ENCODE measurements around the gene CEACAM8. TPM values are rescaled to one million over a fixed set of nuclear protein-coding genes. Genes with fewer than 3 reads are reported as not detected.
A peak's percentile ranks its signal among the peaks of the same experiment; 100 is the strongest.
"Not testable (repeated sequence)": the region's sequence is repeated elsewhere in the genome, so short reads cannot be mapped to it uniquely, and the experiment has no call there.

CEACAM8 gene
- polyA plus RNA-seq (2012; ENCODE audit: low read depth, missing spikeins), result not detected

GRCh38 chr19:42594617-42595489 is at the start of gene CEACAM8:
TSS of gene CEACAM8 (minus strand) at chr19:42594924. CDS start at chr19:42594828, 96 bp downstream.
- FAIRE-seq (no peak), DNase-seq (ENCODE audit: insufficient read length, low spot score) (no peak)
- no peak for TF ChIP-seq POLR2AphosphoS5 (IDR thresholded peaks at IDR 0.05; ENCODE audit: low read depth, low read length)
- no peak for TF ChIP-seq POU2F2 (IDR thresholded peaks at IDR 0.05; ENCODE audit: low read depth, low read length)
- TF ChIP-seq POLR2A (IDR thresholded peaks at IDR 0.05; ENCODE audit: low read depth, low read length), result no peak
- TF ChIP-seq TAF1 (IDR thresholded peaks at IDR 0.05; ENCODE audit: low read depth, low read length), result no peak
- no peak for TF ChIP-seq PAX5 (IDR thresholded peaks at IDR 0.05; ENCODE audit: insufficient read depth, low read length, severe bottlenecking)
- TF ChIP-seq SPI1 (IDR thresholded peaks at IDR 0.05; ENCODE audit: low read depth, low read length), result no peak

- DNase-seq (ENCODE audit: insufficient read length, low spot score); FAIRE-seq: not testable (repeated sequence)
Observed at GRCh38 chr19:42639324-42640092, 44.8 kb upstream of the CEACAM8 start.

- FAIRE-seq, result no peak
- TF ChIP-seq POLR2AphosphoS5 (IDR thresholded peaks at IDR 0.05; ENCODE audit: low read depth, low read length) (no peak), TAF1 (IDR thresholded peaks at IDR 0.05; ENCODE audit: low read depth, low read length) (no peak), PAX5 (IDR thresholded peaks at IDR 0.05; ENCODE audit: insufficient read depth, low read length, severe bottlenecking) (no peak), POU2F2 (IDR thresholded peaks at IDR 0.05; ENCODE audit: low read depth, low read length) (no peak), SPI1 (IDR thresholded peaks at IDR 0.05; ENCODE audit: low read depth, low read length) (no peak), POLR2A (IDR thresholded peaks at IDR 0.05; ENCODE audit: low read depth, low read length) (no peak)
- DNase-seq (ENCODE audit: insufficient read length, low spot score), result no peak
Observed at GRCh38 chr19:42635233-42635539, 40.5 kb upstream of the CEACAM8 start.

GRCh38 chr19:42634409-42635232 is 39.9 kb upstream of the CEACAM8 start:
- peak; percentile 74 for FAIRE-seq
- TF ChIP-seq TAF1 (IDR thresholded peaks at IDR 0.05; ENCODE audit: low read depth, low read length), result no peak
- TF ChIP-seq SPI1 (IDR thresholded peaks at IDR 0.05; ENCODE audit: low read depth, low read length), result no peak
- peak; percentile 22 for DNase-seq (ENCODE audit: insufficient read length, low spot score)

GRCh38 chr19:42629191-42629590 is 34.5 kb upstream of the CEACAM8 start:
- no peak for DNase-seq (ENCODE audit: insufficient read length, low spot score)
- no peak for FAIRE-seq
- TF ChIP-seq POLR2AphosphoS5 (IDR thresholded peaks at IDR 0.05; ENCODE audit: low read depth, low read length), result no peak
- TF ChIP-seq POLR2A (IDR thresholded peaks at IDR 0.05; ENCODE audit: low read depth, low read length), result no peak
- TF ChIP-seq PAX5 (IDR thresholded peaks at IDR 0.05; ENCODE audit: insufficient read depth, low read length, severe bottlenecking), result no peak
- TF ChIP-seq SPI1 (IDR thresholded peaks at IDR 0.05; ENCODE audit: low read depth, low read length), result no peak

GRCh38 chr19:42628411-42629140 is 33.9 kb upstream of the CEACAM8 start:
- FAIRE-seq (no peak), DNase-seq (ENCODE audit: insufficient read length, low spot score) (no peak)
- TF ChIP-seq TAF1 (IDR thresholded peaks at IDR 0.05; ENCODE audit: low read depth, low read length) (no peak), POU2F2 (IDR thresholded peaks at IDR 0.05; ENCODE audit: low read depth, low read length) (no peak), PAX5 (IDR thresholded peaks at IDR 0.05; ENCODE audit: insufficient read depth, low read length, severe bottlenecking) (no peak), POLR2A (IDR thresholded peaks at IDR 0.05; ENCODE audit: low read depth, low read length) (no peak), SPI1 (IDR thresholded peaks at IDR 0.05; ENCODE audit: low read depth, low read length) (no peak), POLR2AphosphoS5 (IDR thresholded peaks at IDR 0.05; ENCODE audit: low read depth, low read length) (no peak)

- no peak for DNase-seq (ENCODE audit: insufficient read length, low spot score)
- no peak for TF ChIP-seq TAF1 (IDR thresholded peaks at IDR 0.05; ENCODE audit: low read depth, low read length)
- no peak for TF ChIP-seq SPI1 (IDR thresholded peaks at IDR 0.05; ENCODE audit: low read depth, low read length)
- no peak for FAIRE-seq
Observed at GRCh38 chr19:42627916-42628315, 33.2 kb upstream of the CEACAM8 start.

GRCh38 chr19:42626181-42626580 is 31.5 kb upstream of the CEACAM8 start:
- no peak for TF ChIP-seq SPI1 (IDR thresholded peaks at IDR 0.05; ENCODE audit: low read depth, low read length)
- TF ChIP-seq POLR2A (IDR thresholded peaks at IDR 0.05; ENCODE audit: low read depth, low read length), result no peak
- TF ChIP-seq PAX5 (IDR thresholded peaks at IDR 0.05; ENCODE audit: insufficient read depth, low read length, severe bottlenecking), result no peak
- FAIRE-seq, result no peak
- no peak for DNase-seq (ENCODE audit: insufficient read length, low spot score)

GRCh38 chr19:42619271-42619670 is 24.5 kb upstream of the CEACAM8 start:
- DNase-seq (ENCODE audit: insufficient read length, low spot score) (no peak), FAIRE-seq (no peak)
- TF ChIP-seq PAX5 (IDR thresholded peaks at IDR 0.05; ENCODE audit: insufficient read depth, low read length, severe bottlenecking) (no peak), TAF1 (IDR thresholded peaks at IDR 0.05; ENCODE audit: low read depth, low read length) (no peak), POU2F2 (IDR thresholded peaks at IDR 0.05; ENCODE audit: low read depth, low read length) (no peak), SPI1 (IDR thresholded peaks at IDR 0.05; ENCODE audit: low read depth, low read length) (no peak), POLR2A (IDR thresholded peaks at IDR 0.05; ENCODE audit: low read depth, low read length) (no peak), POLR2AphosphoS5 (IDR thresholded peaks at IDR 0.05; ENCODE audit: low read depth, low read length) (no peak)

Measured in GM12891 (cell line).